GM23338 (cell line): ENCODE results near the gene NSD1. TPM values are rescaled to one million over a fixed set of nuclear protein-coding genes. Genes with fewer than 3 reads are reported as not detected.

ENCODE experiments used
- CREB1 ChIP-seq: fragments of 250-450 bp; sonication (Bioruptor Pico); IDR thresholded peaks from 2 replicates; pipeline ENCODE4 v1.5.0; 2020; ENCODE audit warnings: low read depth, mild to moderate bottlenecking, moderate library complexity
- EZH2 ChIP-seq: fragments of 200-600 bp; sonication (generic); IDR thresholded peaks from one replicate; pipeline ENCODE4 v1.8.0; 2017; ENCODE audit warnings: antibody characterized with exemption, mild to moderate bottlenecking, low read depth; ENCODE audit not compliant: unreplicated experiment
- EZH2phosphoT487 ChIP-seq: fragments of 200-600 bp; sonication (generic); IDR thresholded peaks from one replicate; pipeline ENCODE4 v1.8.1; 2018; ENCODE audit warnings: antibody characterized with exemption; ENCODE audit not compliant: unreplicated experiment
- JUNB ChIP-seq: IDR thresholded peaks from one replicate; pipeline ENCODE4 v1.6.1; 2016; ENCODE audit warnings: antibody characterized with exemption; ENCODE audit not compliant: unreplicated experiment
- NANOG ChIP-seq: IDR thresholded peaks from 2 replicates; pipeline ENCODE4 v1.6.1; 2016; ENCODE audit warnings: antibody characterized with exemption, borderline replicate concordance
- POLR2AphosphoS5 ChIP-seq: IDR thresholded peaks from 2 replicates; pipeline ENCODE4 v1.6.1; 2016; ENCODE audit warnings: antibody characterized with exemption, low read depth
- STAT1 ChIP-seq: IDR thresholded peaks from one replicate; pipeline ENCODE4 v1.6.1; 2016; ENCODE audit warnings: antibody characterized with exemption; ENCODE audit not compliant: unreplicated experiment
- ZNF114 ChIP-seq: fragments of 250-450 bp; sonication (Bioruptor Pico); IDR thresholded peaks from 2 replicates; pipeline ENCODE4 v1.5.0; 2020; ENCODE audit warnings: mild to moderate bottlenecking, moderate library complexity
- ZNF331 ChIP-seq: fragments of 250-450 bp; sonication (Bioruptor Pico); IDR thresholded peaks from 2 replicates; pipeline ENCODE4 v1.5.0; 2020; ENCODE audit warnings: low read depth, mild to moderate bottlenecking, moderate library complexity
- polyA plus RNA-seq: library from polyadenylated mRNA; unstranded; fragments of >200 nt; fragmentation: Nextera tagmentation; extraction: Ambion mirVana; gene quantifications from 2 replicates; pipeline ENCODE4 v1.2.1, GENCODE V29; 2016
- total RNA-seq: library from RNA; depleted of rRNA; stranded (reverse); fragments of >200 nt; shearing (Covaris generic); gene quantifications from 2 replicates; pipeline ENCODE4 v1.2.3, GENCODE V29; 2014
- TF ChIP-seq, protein P1 (sequence below): fragments of 250-450 bp; sonication (Bioruptor Pico); IDR thresholded peaks from 2 replicates; pipeline ENCODE4 v1.5.0; 2020; ENCODE audit warnings: mild to moderate bottlenecking, moderate library complexity
- TF ChIP-seq, protein P2 (sequence below), 2 experiments: fragments of 200-600 bp in 1 of 2; sonication (generic) in 1 of 2; conservative IDR thresholded peaks; 2 replicates each; pipeline versions ENCODE4 v1.5.1 to v1.6.1; 2016 to 2017; ENCODE audit warnings: antibody characterized with exemption in 2 of 2, low read depth in 2 of 2, mild to moderate bottlenecking in 2 of 2, moderate library complexity in 1 of 2
- TF ChIP-seq, protein P3 (sequence below): IDR thresholded peaks from one replicate; pipeline ENCODE4 v1.6.1; 2018; ENCODE audit warnings: antibody characterized with exemption; ENCODE audit not compliant: unreplicated experiment

NSD1 gene
- total and polyA plus RNA-seq, 2 experiments from 2014 or later, result 96.4 to 106 TPM

DNA sequence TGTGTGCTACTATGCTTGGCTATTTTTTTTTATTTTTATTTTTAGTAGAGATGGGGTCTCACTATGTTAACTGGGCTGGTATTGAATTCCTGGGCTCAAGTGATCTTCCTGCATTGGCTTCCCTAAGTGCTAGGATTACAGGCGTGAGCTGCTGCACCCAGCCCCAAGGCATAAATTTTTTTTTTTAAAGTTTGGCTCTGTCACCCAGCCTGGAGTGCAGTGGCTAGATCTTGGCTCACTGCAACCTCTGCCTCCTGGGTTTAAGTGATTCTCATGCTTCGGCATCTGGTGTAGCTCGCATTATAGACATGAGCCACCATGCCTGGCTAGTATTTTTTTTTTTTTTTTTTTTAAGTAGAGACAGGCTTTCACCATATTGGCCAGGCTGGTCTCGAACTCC lies 99.6 kb downstream of the NSD1 start (continued):
- TF ChIP-seq, protein P1, sequence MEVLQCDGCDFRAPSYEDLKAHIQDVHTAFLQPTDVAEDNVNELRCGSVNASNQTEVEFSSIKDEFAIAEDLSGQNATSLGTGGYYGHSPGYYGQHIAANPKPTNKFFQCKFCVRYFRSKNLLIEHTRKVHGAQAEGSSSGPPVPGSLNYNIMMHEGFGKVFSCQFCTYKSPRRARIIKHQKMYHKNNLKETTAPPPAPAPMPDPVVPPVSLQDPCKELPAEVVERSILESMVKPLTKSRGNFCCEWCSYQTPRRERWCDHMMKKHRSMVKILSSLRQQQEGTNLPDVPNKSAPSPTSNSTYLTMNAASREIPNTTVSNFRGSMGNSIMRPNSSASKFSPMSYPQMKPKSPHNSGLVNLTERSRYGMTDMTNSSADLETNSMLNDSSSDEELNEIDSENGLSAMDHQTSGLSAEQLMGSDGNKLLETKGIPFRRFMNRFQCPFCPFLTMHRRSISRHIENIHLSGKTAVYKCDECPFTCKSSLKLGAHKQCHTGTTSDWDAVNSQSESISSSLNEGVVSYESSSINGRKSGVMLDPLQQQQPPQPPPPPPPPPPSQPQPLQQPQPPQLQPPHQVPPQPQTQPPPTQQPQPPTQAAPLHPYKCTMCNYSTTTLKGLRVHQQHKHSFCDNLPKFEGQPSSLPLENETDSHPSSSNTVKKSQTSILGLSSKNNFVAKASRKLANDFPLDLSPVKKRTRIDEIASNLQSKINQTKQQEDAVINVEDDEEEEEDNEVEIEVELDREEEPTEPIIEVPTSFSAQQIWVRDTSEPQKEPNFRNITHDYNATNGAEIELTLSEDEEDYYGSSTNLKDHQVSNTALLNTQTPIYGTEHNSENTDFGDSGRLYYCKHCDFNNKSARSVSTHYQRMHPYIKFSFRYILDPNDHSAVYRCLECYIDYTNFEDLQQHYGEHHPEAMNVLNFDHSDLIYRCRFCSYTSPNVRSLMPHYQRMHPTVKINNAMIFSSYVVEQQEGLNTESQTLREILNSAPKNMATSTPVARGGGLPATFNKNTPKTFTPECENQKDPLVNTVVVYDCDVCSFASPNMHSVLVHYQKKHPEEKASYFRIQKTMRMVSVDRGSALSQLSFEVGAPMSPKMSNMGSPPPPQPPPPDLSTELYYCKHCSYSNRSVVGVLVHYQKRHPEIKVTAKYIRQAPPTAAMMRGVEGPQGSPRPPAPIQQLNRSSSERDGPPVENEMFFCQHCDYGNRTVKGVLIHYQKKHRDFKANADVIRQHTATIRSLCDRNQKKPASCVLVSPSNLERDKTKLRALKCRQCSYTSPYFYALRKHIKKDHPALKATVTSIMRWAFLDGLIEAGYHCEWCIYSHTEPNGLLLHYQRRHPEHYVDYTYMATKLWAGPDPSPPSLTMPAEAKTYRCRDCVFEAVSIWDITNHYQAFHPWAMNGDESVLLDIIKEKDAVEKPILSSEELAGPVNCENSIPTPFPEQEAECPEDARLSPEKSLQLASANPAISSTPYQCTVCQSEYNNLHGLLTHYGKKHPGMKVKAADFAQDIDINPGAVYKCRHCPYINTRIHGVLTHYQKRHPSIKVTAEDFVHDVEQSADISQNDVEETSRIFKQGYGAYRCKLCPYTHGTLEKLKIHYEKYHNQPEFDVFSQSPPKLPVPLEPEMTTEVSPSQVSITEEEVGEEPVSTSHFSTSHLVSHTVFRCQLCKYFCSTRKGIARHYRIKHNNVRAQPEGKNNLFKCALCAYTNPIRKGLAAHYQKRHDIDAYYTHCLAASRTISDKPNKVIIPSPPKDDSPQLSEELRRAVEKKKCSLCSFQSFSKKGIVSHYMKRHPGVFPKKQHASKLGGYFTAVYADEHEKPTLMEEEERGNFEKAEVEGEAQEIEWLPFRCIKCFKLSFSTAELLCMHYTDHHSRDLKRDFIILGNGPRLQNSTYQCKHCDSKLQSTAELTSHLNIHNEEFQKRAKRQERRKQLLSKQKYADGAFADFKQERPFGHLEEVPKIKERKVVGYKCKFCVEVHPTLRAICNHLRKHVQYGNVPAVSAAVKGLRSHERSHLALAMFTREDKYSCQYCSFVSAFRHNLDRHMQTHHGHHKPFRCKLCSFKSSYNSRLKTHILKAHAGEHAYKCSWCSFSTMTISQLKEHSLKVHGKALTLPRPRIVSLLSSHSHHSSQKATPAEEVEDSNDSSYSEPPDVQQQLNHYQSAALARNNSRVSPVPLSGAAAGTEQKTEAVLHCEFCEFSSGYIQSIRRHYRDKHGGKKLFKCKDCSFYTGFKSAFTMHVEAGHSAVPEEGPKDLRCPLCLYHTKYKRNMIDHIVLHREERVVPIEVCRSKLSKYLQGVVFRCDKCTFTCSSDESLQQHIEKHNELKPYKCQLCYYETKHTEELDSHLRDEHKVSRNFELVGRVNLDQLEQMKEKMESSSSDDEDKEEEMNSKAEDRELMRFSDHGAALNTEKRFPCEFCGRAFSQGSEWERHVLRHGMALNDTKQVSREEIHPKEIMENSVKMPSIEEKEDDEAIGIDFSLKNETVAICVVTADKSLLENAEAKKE (CRISPR knock-in tag), result no peak
- TF ChIP-seq STAT1, result no peak
- no peak for TF ChIP-seq JUNB
- no peak for TF ChIP-seq CREB1
- TF ChIP-seq NANOG, result no peak
- TF ChIP-seq EZH2phosphoT487, result no peak
- TF ChIP-seq POLR2AphosphoS5, result no peak
- no peak for TF ChIP-seq ZNF114 (CRISPR knock-in tag)
- TF ChIP-seq ZNF331 (CRISPR knock-in tag), result no peak
- TF ChIP-seq, protein P2, sequence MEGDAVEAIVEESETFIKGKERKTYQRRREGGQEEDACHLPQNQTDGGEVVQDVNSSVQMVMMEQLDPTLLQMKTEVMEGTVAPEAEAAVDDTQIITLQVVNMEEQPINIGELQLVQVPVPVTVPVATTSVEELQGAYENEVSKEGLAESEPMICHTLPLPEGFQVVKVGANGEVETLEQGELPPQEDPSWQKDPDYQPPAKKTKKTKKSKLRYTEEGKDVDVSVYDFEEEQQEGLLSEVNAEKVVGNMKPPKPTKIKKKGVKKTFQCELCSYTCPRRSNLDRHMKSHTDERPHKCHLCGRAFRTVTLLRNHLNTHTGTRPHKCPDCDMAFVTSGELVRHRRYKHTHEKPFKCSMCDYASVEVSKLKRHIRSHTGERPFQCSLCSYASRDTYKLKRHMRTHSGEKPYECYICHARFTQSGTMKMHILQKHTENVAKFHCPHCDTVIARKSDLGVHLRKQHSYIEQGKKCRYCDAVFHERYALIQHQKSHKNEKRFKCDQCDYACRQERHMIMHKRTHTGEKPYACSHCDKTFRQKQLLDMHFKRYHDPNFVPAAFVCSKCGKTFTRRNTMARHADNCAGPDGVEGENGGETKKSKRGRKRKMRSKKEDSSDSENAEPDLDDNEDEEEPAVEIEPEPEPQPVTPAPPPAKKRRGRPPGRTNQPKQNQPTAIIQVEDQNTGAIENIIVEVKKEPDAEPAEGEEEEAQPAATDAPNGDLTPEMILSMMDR (conservative IDR thresholded peaks at IDR 0.05; ENCODE audit: low read depth in 2 of 2), result no peak
- no peak for TF ChIP-seq EZH2
- TF ChIP-seq, protein P3, sequence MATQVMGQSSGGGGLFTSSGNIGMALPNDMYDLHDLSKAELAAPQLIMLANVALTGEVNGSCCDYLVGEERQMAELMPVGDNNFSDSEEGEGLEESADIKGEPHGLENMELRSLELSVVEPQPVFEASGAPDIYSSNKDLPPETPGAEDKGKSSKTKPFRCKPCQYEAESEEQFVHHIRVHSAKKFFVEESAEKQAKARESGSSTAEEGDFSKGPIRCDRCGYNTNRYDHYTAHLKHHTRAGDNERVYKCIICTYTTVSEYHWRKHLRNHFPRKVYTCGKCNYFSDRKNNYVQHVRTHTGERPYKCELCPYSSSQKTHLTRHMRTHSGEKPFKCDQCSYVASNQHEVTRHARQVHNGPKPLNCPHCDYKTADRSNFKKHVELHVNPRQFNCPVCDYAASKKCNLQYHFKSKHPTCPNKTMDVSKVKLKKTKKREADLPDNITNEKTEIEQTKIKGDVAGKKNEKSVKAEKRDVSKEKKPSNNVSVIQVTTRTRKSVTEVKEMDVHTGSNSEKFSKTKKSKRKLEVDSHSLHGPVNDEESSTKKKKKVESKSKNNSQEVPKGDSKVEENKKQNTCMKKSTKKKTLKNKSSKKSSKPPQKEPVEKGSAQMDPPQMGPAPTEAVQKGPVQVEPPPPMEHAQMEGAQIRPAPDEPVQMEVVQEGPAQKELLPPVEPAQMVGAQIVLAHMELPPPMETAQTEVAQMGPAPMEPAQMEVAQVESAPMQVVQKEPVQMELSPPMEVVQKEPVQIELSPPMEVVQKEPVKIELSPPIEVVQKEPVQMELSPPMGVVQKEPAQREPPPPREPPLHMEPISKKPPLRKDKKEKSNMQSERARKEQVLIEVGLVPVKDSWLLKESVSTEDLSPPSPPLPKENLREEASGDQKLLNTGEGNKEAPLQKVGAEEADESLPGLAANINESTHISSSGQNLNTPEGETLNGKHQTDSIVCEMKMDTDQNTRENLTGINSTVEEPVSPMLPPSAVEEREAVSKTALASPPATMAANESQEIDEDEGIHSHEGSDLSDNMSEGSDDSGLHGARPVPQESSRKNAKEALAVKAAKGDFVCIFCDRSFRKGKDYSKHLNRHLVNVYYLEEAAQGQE, result no peak
